HepG2 (cell line): ENCODE data around the gene TNNI2. TPM values are rescaled to one million over a fixed set of nuclear protein-coding genes. Genes with fewer than 3 reads are reported as not detected.

Source experiments
- ATAC-seq: fragments of 200-7000 bp; cut with Tn5 transposase; 3 replicates; pipeline ENCODE4 v1.9.1; 2020; ENCODE audit warnings: mild to moderate bottlenecking, moderate library complexity
- BruUV-seq: library from RNA; stranded (reverse); fragments of 400-500 nt; replicated peaks from 2 replicates; lab custom pipeline; 2021; lab: Mats Ljungman, UMichigan
- CTCF ChIA-PET: fragments of 300-600 bp; formaldehyde crosslinking; extraction: SDS; loops from one replicate; lab custom pipeline; 2021; ENCODE audit warnings: low total read pairs, inconsistent platforms, low intra/inter-chr PET ratio; lab: Yijun Ruan, JAX
- POLR2A ChIA-PET: fragments of 350-600 bp; sonication (Branson Sonifier 250); formaldehyde crosslinking; loops from one replicate; lab custom pipeline; 2020; ENCODE audit warnings: antibody characterized with exemption, inconsistent platforms; lab: Yijun Ruan, JAX
- DNase-seq: peaks from one replicate; pipeline ENCODE4 v3.0.0-alpha.2; 2015; ENCODE audit warnings: low spot score
- FAIRE-seq: peaks from 3 replicates; lab custom pipeline; 2011; peaks lifted over from hg19 to GRCh38; lab: Jason Lieb, UNC
- H2AFZ ChIP-seq: one replicate; pipeline ENCODE4 v1.6.1; 2011; ENCODE audit warnings: low read length, inconsistent platforms
- H3K27ac ChIP-seq: fragments of 300-600 bp; 3 replicates; pipeline ENCODE4 v1.8.0; 2011; ENCODE audit warnings: mixed run types, mild to moderate bottlenecking, mixed read lengths, low read length, inconsistent platforms; ENCODE audit not compliant: insufficient read depth; ENCODE audit errors: extremely low read length
- H3K27me3 ChIP-seq, 2 experiments: fragments of 200-600 bp in 1 of 2; 2 replicates in 1 of 2; 3 replicates in 1 of 2; pipeline versions ENCODE4 v1.6.0 to v1.8.0; 2011; ENCODE audit warnings: low read length in 2 of 2, mild to moderate bottlenecking in 2 of 2, moderate library complexity in 2 of 2, inconsistent platforms in 1 of 2; ENCODE audit not compliant: insufficient read depth in 2 of 2, control insufficient read depth in 1 of 2
- H3K36me3 ChIP-seq, 2 experiments: fragments of 200-600 bp in 1 of 2; replicated peaks in 1 of 2; 2 replicates in 1 of 2; 3 replicates in 1 of 2; pipeline versions ENCODE4 v1.5.1 to v1.8.0; 2011; ENCODE audit warnings: low read length in 2 of 2, inconsistent platforms in 1 of 2; ENCODE audit not compliant: insufficient read depth in 2 of 2, control insufficient read depth in 1 of 2
- H3K4me1 ChIP-seq: 2 replicates; pipeline ENCODE4 v1.5.1; 2012; ENCODE audit warnings: low read length, inconsistent platforms; ENCODE audit not compliant: insufficient read depth
- H3K4me2 ChIP-seq: 2 replicates; pipeline ENCODE4 v1.6.0; 2011; ENCODE audit warnings: low read depth, low read length, inconsistent platforms
- H3K4me3 ChIP-seq, 3 experiments: fragments of 200-600 bp in 1 of 3; sonication (generic), shearing (Covaris generic) in 1 of 3; replicated peaks in 1 of 3; 2 replicates each; pipeline ENCODE4 v1.5.1; 2011 to 2016; ENCODE audit warnings: low read length in 3 of 3, inconsistent platforms in 2 of 3, low read depth in 2 of 3, mild to moderate bottlenecking in 2 of 3, control low read depth in 1 of 3, mixed read lengths in 1 of 3; ENCODE audit not compliant: insufficient read depth in 1 of 3
- H3K79me2 ChIP-seq: one replicate; pipeline ENCODE4 v1.6.1; 2011; ENCODE audit warnings: low read length, inconsistent platforms; ENCODE audit not compliant: insufficient read depth
- H3K9ac ChIP-seq: 2 replicates; pipeline ENCODE4 v1.6.0; 2011; ENCODE audit warnings: mild to moderate bottlenecking, low read depth, low read length, inconsistent platforms; ENCODE audit not compliant: insufficient read depth
- H3K9me3 ChIP-seq: 2 replicates; pipeline ENCODE4 v1.5.1; 2012; ENCODE audit warnings: mild to moderate bottlenecking, low read length
- H4K20me1 ChIP-seq: 2 replicates; pipeline ENCODE4 v1.6.0; 2011; ENCODE audit warnings: inconsistent platforms, mild to moderate bottlenecking, low read length, moderate library complexity; ENCODE audit not compliant: insufficient read depth
- ADNP ChIP-seq: sonication (generic); formaldehyde crosslinking; IDR thresholded peaks from 2 replicates; pipeline ENCODE4 v1.4.0; 2020; ENCODE audit warnings: missing genetic modification reagents
- CENPBD1 ChIP-seq: sonication (generic); formaldehyde crosslinking; IDR thresholded peaks from 2 replicates; pipeline ENCODE4 v1.8.0; 2022; ENCODE audit warnings: missing genetic modification reagents, low read depth, mild to moderate bottlenecking, borderline replicate concordance
- ETV5 ChIP-seq: IDR thresholded peaks from 2 replicates; pipeline ENCODE4 v1.6.1; 2018; ENCODE audit warnings: missing biosample characterization, missing genetic modification reagents, inconsistent platforms, borderline replicate concordance
- TCF7 ChIP-seq: sonication (generic); IDR thresholded peaks from 2 replicates; pipeline ENCODE4 v1.6.1; 2016; ENCODE audit warnings: antibody characterized with exemption, low read depth
- TFDP1 ChIP-seq: IDR thresholded peaks from 2 replicates; pipeline ENCODE4 v1.6.1; 2016; ENCODE audit warnings: missing compliant biosample characterization, missing genetic modification reagents, borderline replicate concordance
- ZFP36 ChIP-seq: fragments of 150-350 bp; IDR thresholded peaks from 2 replicates; pipeline ENCODE4 v1.6.1; 2018; ENCODE audit warnings: borderline replicate concordance, low read length, low read depth; ENCODE audit not compliant: partially characterized antibody
- ZFP37 ChIP-seq: sonication (generic); formaldehyde crosslinking; IDR thresholded peaks from 2 replicates; pipeline ENCODE4 v1.4.0; 2020; ENCODE audit warnings: missing genetic modification reagents, borderline replicate concordance
- ZMYM3 ChIP-seq: sonication (generic); formaldehyde crosslinking; IDR thresholded peaks from 2 replicates; pipeline ENCODE4 v1.5.1; 2020; ENCODE audit warnings: mild to moderate bottlenecking, missing genetic modification reagents
- WGBS: methylation state at CpG from one replicate; pipeline ENCODE4 v1.1.6; 2017; ENCODE audit warnings: low lambda C conversion rate; 5-methylcytosine and 5-hydroxymethylcytosine counted together
- in situ Hi-C: cut with HindIII; loops from 2 replicates; pipeline ENCODE4 v1.10.0; 2017; ENCODE audit warnings: low pct_unique_long_range_greater_than_20kb; ENCODE audit not compliant: extremely low pct_ligation_motif_present
- intact Hi-C: fragments of 100-400 bp; cut with micrococcal nuclease; formaldehyde crosslinking; loops from one replicate; pipeline ENCODE4 v1.10.0; 2022; ENCODE audit not compliant: unreplicated experiment
- polyA plus RNA-seq, 8 experiments: library from polyadenylated mRNA; depleted of rRNA in 3 of 8; stranded (reverse) in 7 of 8; unstranded in 1 of 8; fragments of >200 nt; fragmentation: Illumina TruSeq in 4 of 8; extraction: Trizol in 4 of 8; gene quantifications; 2 replicates each; pipeline versions ENCODE4 v1.2.1 to v1.2.3, GENCODE V29; 2011 to 2016; ENCODE audit warnings: low read depth in 4 of 8, missing spikeins in 1 of 8, mixed read lengths in 1 of 8; ENCODE audit not compliant: insufficient read depth in 1 of 8
- total RNA-seq, 5 experiments: library from RNA; depleted of rRNA; stranded (reverse); fragments of >200 nt; fragmentation: Illumina TruSeq; extraction: Trizol; gene quantifications; 2 replicates each; pipeline ENCODE4 v1.2.3, GENCODE V29; 2016; ENCODE audit warnings: low read depth in 1 of 5

The TNNI2 gene
- total and polyA plus RNA-seq, 2 of the 13 experiments (the other 11 are each of a cell fraction or from before 2014, with no cell fraction given) = 7.2 to 12.0 TPM

GRCh38 chr11:1846453-1846932 is 7.7 kb downstream of the TNNI2 start:
- Histone ChIP-seq H2AFZ (no peak overlapping the region), H4K20me1 (no peaks in the 10 kb centered on the region), H3K36me3 (no peaks in the 10 kb centered on the region), H3K9me3 (no peaks in the 10 kb centered on the region), H3K9ac (no peak overlapping the region), H3K4me2 (no peak overlapping the region), H3K4me3 (no peak overlapping the region), H3K4me1 (peaks cover 45% of the 10 kb centered on the region), H3K79me2 (no peaks in the 10 kb centered on the region), H3K27ac (no peak overlapping the region), H3K27me3 (peaks cover 18 to 60% of the 10 kb centered on the region in 2 experiments)
- CTCF ChIA-PET = no interaction called here
- ATAC-seq (no peak), DNase-seq (no peak), FAIRE-seq (no peak)
- in situ Hi-C loops = no loop called here
- no TSS peak for BruUV-seq
- POLR2A ChIA-PET = no interaction called here
- intact Hi-C loops = no loop called here
- WGBS = 51% methylated on average over 8 of the region's 9 CpGs
- TF ChIP-seq ZMYM3 = peak; percentile 26; the same call in 1 of the 2 replicates
- TF ChIP-seq ZFP37 (CRISPR knock-in tag) = no peak
- TF ChIP-seq ZFP36 = peak; percentile 44

- peaks cover 38% of the 10 kb centered on the region for H3K4me1 ChIP-seq
- in situ Hi-C loops = no loop called here
- DNase-seq = no peak
- no peak overlapping the region for H3K9ac ChIP-seq
- intact Hi-C loops = no loop called here
- no peak overlapping the region for H3K4me3 ChIP-seq
- no peak overlapping the region for H2AFZ ChIP-seq
- no TSS peak for BruUV-seq
- ATAC-seq = no peak
- H3K79me2 ChIP-seq = no peaks in the 10 kb centered on the region
- no peak for FAIRE-seq
- H4K20me1 ChIP-seq = no peaks in the 10 kb centered on the region
- ChIA-PET CTCF (no interaction called here), POLR2A (no interaction called here)
- no peak overlapping the region for H3K27ac ChIP-seq
- WGBS = 75% methylated on average over 31 of the region's 34 CpGs
- no peaks in the 10 kb centered on the region for H3K9me3 ChIP-seq
- no peak overlapping the region for H3K4me2 ChIP-seq
- no peaks in the 10 kb centered on the region for H3K36me3 ChIP-seq
- H3K27me3 ChIP-seq = peaks cover 23 to 67% of the 10 kb centered on the region in 2 experiments
- TF ChIP-seq TFDP1 (CRISPR knock-in tag) (no peak), ADNP (CRISPR knock-in tag) (no peak), ETV5 (CRISPR knock-in tag) (no peak), TCF7 (no peak), CENPBD1 (CRISPR knock-in tag) (no peak)
Measured at GRCh38 chr11:1847006-1847735, 8.4 kb downstream of the TNNI2 start.
